GM23338 (cell line): ENCODE data around the gene ALDH3B1. TPM values are rescaled to one million over a fixed set of nuclear protein-coding genes. Genes with fewer than 3 reads are reported as not detected.

Experiments
- ATAC-seq: fragments of 200-7000 bp; cut with Tn5 transposase; 3 replicates; pipeline ENCODE4 v1.9.1; 2020
- DNase-seq: peaks from one replicate; pipeline ENCODE4 v3.0.0-alpha.2; 2015; ENCODE audit warnings: low spot score
- H2AFZ ChIP-seq: fragments of 200-600 bp; sonication (generic); 2 replicates; pipeline ENCODE4 v1.8.0; 2016; ENCODE audit warnings: antibody characterized with exemption, mild to moderate bottlenecking, moderate library complexity
- H3F3A ChIP-seq: fragments of 200-600 bp; sonication (generic); replicated peaks from 2 replicates; pipeline ENCODE4 v1.8.0; 2017; ENCODE audit warnings: antibody characterized with exemption, mixed run types, low read depth
- H3K27ac ChIP-seq: fragments of 200-600 bp; sonication (generic); 2 replicates; pipeline ENCODE4 v1.6.1; 2016; ENCODE audit warnings: low read depth
- H3K27me3 ChIP-seq: fragments of 200-600 bp; sonication (generic); 2 replicates; pipeline ENCODE4 v1.8.0; 2016; ENCODE audit warnings: mild to moderate bottlenecking, mixed run types, moderate library complexity; ENCODE audit not compliant: insufficient read depth
- H3K36me3 ChIP-seq: fragments of 200-600 bp; sonication (generic); 2 replicates; pipeline ENCODE4 v1.8.0; 2016; ENCODE audit warnings: mild to moderate bottlenecking; ENCODE audit not compliant: insufficient read depth
- H3K4me1 ChIP-seq: fragments of 200-600 bp; sonication (generic); 2 replicates; pipeline ENCODE4 v1.8.0; 2016; ENCODE audit warnings: mild to moderate bottlenecking, moderate library complexity; ENCODE audit not compliant: insufficient read depth
- H3K4me2 ChIP-seq: fragments of 200-600 bp; sonication (generic); 2 replicates; pipeline ENCODE4 v1.7.1; 2017; ENCODE audit warnings: mixed run types
- H3K4me3 ChIP-seq: fragments of 200-600 bp; sonication (generic); 2 replicates; pipeline ENCODE4 v1.6.1; 2016; ENCODE audit warnings: mixed run types
- H3K79me2 ChIP-seq: fragments of 200-600 bp; sonication (generic); replicated peaks from 2 replicates; pipeline ENCODE4 v1.8.0; 2017; ENCODE audit warnings: mild to moderate bottlenecking; ENCODE audit not compliant: insufficient read depth
- H3K9me2 ChIP-seq: fragments of 200-600 bp; sonication (generic); 2 replicates; pipeline ENCODE4 v1.8.0; 2017; ENCODE audit not compliant: insufficient read depth
- H4K20me1 ChIP-seq: fragments of 200-600 bp; sonication (generic); replicated peaks from 2 replicates; pipeline ENCODE4 v1.8.0; 2017; ENCODE audit warnings: mild to moderate bottlenecking; ENCODE audit not compliant: insufficient read depth
- H3K27ac Mint-ChIP-seq: 2 replicates; pipeline ENCODE4 v1.8.0; 2020; ENCODE audit warnings: inconsistent platforms, mild to moderate bottlenecking, moderate library complexity, mixed read lengths
- H3K27me3 Mint-ChIP-seq: 3 replicates; pipeline ENCODE4 v1.8.0; 2022; ENCODE audit warnings: low read depth, mild to moderate bottlenecking, moderate library complexity, mixed read lengths, inconsistent platforms; ENCODE audit not compliant: insufficient read depth, poor library complexity
- H3K36me3 Mint-ChIP-seq: 3 replicates; pipeline ENCODE4 v1.8.0; 2021; ENCODE audit warnings: low read depth, mild to moderate bottlenecking, inconsistent platforms, moderate library complexity, mixed read lengths
- H3K4me1 Mint-ChIP-seq: 3 replicates; pipeline ENCODE4 v1.8.0; 2020; ENCODE audit warnings: mild to moderate bottlenecking, inconsistent platforms, mixed read lengths
- H3K4me3 Mint-ChIP-seq: 3 replicates; pipeline ENCODE4 v1.8.0; 2021; ENCODE audit warnings: moderate library complexity, mild to moderate bottlenecking, inconsistent platforms, mixed read lengths
- H3K9me3 Mint-ChIP-seq: 3 replicates; pipeline ENCODE4 v1.8.0; 2020; ENCODE audit warnings: moderate library complexity, mild to moderate bottlenecking, inconsistent platforms, mixed read lengths
- CREB1 ChIP-seq: fragments of 250-450 bp; sonication (Bioruptor Pico); IDR thresholded peaks from 2 replicates; pipeline ENCODE4 v1.5.0; 2020; ENCODE audit warnings: low read depth, mild to moderate bottlenecking, moderate library complexity
- CTCF ChIP-seq, 2 experiments: fragments of 200-600 bp in 1 of 2; sonication (generic) in 1 of 2; conservative IDR thresholded peaks; 2 replicates each; pipeline versions ENCODE4 v1.5.1 to v1.6.1; 2016 to 2017; ENCODE audit warnings: antibody characterized with exemption in 2 of 2, low read depth in 2 of 2, mild to moderate bottlenecking in 2 of 2, moderate library complexity in 1 of 2
- STAT1 ChIP-seq: IDR thresholded peaks from one replicate; pipeline ENCODE4 v1.6.1; 2016; ENCODE audit warnings: antibody characterized with exemption; ENCODE audit not compliant: unreplicated experiment
- ZNF331 ChIP-seq: fragments of 250-450 bp; sonication (Bioruptor Pico); IDR thresholded peaks from 2 replicates; pipeline ENCODE4 v1.5.0; 2020; ENCODE audit warnings: low read depth, mild to moderate bottlenecking, moderate library complexity
- polyA plus RNA-seq: library from polyadenylated mRNA; unstranded; fragments of >200 nt; fragmentation: Nextera tagmentation; extraction: Ambion mirVana; gene quantifications from 2 replicates; pipeline ENCODE4 v1.2.1, GENCODE V29; 2016
- total RNA-seq: library from RNA; depleted of rRNA; stranded (reverse); fragments of >200 nt; shearing (Covaris generic); gene quantifications from 2 replicates; pipeline ENCODE4 v1.2.3, GENCODE V29; 2014
- TF ChIP-seq, protein P1 (sequence below): IDR thresholded peaks from one replicate; pipeline ENCODE4 v1.6.1; 2018; ENCODE audit warnings: antibody characterized with exemption; ENCODE audit not compliant: unreplicated experiment
- TF ChIP-seq, protein P2 (sequence below): fragments of 250-450 bp; sonication (Bioruptor Pico); IDR thresholded peaks from 2 replicates; pipeline ENCODE4 v1.5.0; 2020; ENCODE audit warnings: mild to moderate bottlenecking, moderate library complexity

The ALDH3B1 gene
- total and polyA plus RNA-seq, 2 experiments from 2014 or later = 0.52 TPM; not detected in 1

GRCh38 chr11:68035266-68035876 is 25.2 kb downstream of the ALDH3B1 start (continued):
- TF ChIP-seq, protein P1, sequence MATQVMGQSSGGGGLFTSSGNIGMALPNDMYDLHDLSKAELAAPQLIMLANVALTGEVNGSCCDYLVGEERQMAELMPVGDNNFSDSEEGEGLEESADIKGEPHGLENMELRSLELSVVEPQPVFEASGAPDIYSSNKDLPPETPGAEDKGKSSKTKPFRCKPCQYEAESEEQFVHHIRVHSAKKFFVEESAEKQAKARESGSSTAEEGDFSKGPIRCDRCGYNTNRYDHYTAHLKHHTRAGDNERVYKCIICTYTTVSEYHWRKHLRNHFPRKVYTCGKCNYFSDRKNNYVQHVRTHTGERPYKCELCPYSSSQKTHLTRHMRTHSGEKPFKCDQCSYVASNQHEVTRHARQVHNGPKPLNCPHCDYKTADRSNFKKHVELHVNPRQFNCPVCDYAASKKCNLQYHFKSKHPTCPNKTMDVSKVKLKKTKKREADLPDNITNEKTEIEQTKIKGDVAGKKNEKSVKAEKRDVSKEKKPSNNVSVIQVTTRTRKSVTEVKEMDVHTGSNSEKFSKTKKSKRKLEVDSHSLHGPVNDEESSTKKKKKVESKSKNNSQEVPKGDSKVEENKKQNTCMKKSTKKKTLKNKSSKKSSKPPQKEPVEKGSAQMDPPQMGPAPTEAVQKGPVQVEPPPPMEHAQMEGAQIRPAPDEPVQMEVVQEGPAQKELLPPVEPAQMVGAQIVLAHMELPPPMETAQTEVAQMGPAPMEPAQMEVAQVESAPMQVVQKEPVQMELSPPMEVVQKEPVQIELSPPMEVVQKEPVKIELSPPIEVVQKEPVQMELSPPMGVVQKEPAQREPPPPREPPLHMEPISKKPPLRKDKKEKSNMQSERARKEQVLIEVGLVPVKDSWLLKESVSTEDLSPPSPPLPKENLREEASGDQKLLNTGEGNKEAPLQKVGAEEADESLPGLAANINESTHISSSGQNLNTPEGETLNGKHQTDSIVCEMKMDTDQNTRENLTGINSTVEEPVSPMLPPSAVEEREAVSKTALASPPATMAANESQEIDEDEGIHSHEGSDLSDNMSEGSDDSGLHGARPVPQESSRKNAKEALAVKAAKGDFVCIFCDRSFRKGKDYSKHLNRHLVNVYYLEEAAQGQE = no peak
- TF ChIP-seq ZNF331 (CRISPR knock-in tag) = no peak

DNA sequence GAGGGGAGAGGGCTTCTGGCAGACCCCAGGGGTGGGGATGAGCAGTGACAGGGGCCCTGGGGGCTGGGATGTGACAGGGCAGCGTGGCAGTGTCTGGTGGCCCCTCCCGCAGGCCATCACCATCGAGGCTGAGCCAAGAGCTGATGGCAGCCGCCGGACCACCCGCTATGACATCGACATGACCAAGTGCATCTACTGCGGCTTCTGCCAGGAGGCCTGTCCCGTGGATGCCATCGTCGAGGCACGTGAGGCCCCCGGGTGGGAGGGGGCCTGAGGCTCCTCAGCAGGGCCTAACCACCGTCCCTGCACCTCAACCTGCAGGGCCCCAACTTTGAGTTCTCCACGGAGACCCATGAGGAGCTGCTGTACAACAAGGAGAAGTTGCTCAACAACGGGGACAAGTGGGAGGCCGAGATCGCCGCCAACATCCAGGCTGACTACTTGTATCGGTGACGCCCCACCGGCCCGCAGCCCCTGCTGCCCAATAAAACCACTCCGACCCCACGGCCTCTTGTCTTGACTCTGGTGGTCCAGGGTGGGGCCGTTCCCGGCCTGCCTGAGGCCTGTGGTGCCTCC is 26.1 kb downstream of the ALDH3B1 start:
- ATAC-seq = no peak
- Histone ChIP-seq H3F3A (peaks cover 10% of the 10 kb centered on the region; the same call in 1 of the 2 replicates), H3K4me2 (no peak overlapping the region), H2AFZ (no peak overlapping the region), H3K79me2 (peaks cover 8% of the 10 kb centered on the region), H3K9me2 (no peaks in the 10 kb centered on the region), H4K20me1 (no peaks in the 10 kb centered on the region), H3K27ac (0 out of 2 replicates have a peak overlapping the region, but pooled peaks have one; percentile 32), H3K4me3 (no peak overlapping the region), H3K36me3 (peaks cover 6% of the 10 kb centered on the region; the same call in 1 of the 2 replicates), H3K4me1 (peaks cover 21% of the 10 kb centered on the region), H3K27me3 (no peaks in the 10 kb centered on the region)
- peaks cover 14% of the 10 kb centered on the region for H3K27me3 Mint-ChIP-seq
- peaks cover 15% of the 10 kb centered on the region for H3K36me3 Mint-ChIP-seq
- no peak overlapping the region for H3K27ac Mint-ChIP-seq
- peaks cover 11% of the 10 kb centered on the region for H3K4me1 Mint-ChIP-seq
- no peak overlapping the region for H3K4me3 Mint-ChIP-seq
- TF ChIP-seq CREB1 (CRISPR knock-in tag) = no peak
- no peak for TF ChIP-seq STAT1
- no peak for TF ChIP-seq ZNF331 (CRISPR knock-in tag)
- TF ChIP-seq, protein P2, sequence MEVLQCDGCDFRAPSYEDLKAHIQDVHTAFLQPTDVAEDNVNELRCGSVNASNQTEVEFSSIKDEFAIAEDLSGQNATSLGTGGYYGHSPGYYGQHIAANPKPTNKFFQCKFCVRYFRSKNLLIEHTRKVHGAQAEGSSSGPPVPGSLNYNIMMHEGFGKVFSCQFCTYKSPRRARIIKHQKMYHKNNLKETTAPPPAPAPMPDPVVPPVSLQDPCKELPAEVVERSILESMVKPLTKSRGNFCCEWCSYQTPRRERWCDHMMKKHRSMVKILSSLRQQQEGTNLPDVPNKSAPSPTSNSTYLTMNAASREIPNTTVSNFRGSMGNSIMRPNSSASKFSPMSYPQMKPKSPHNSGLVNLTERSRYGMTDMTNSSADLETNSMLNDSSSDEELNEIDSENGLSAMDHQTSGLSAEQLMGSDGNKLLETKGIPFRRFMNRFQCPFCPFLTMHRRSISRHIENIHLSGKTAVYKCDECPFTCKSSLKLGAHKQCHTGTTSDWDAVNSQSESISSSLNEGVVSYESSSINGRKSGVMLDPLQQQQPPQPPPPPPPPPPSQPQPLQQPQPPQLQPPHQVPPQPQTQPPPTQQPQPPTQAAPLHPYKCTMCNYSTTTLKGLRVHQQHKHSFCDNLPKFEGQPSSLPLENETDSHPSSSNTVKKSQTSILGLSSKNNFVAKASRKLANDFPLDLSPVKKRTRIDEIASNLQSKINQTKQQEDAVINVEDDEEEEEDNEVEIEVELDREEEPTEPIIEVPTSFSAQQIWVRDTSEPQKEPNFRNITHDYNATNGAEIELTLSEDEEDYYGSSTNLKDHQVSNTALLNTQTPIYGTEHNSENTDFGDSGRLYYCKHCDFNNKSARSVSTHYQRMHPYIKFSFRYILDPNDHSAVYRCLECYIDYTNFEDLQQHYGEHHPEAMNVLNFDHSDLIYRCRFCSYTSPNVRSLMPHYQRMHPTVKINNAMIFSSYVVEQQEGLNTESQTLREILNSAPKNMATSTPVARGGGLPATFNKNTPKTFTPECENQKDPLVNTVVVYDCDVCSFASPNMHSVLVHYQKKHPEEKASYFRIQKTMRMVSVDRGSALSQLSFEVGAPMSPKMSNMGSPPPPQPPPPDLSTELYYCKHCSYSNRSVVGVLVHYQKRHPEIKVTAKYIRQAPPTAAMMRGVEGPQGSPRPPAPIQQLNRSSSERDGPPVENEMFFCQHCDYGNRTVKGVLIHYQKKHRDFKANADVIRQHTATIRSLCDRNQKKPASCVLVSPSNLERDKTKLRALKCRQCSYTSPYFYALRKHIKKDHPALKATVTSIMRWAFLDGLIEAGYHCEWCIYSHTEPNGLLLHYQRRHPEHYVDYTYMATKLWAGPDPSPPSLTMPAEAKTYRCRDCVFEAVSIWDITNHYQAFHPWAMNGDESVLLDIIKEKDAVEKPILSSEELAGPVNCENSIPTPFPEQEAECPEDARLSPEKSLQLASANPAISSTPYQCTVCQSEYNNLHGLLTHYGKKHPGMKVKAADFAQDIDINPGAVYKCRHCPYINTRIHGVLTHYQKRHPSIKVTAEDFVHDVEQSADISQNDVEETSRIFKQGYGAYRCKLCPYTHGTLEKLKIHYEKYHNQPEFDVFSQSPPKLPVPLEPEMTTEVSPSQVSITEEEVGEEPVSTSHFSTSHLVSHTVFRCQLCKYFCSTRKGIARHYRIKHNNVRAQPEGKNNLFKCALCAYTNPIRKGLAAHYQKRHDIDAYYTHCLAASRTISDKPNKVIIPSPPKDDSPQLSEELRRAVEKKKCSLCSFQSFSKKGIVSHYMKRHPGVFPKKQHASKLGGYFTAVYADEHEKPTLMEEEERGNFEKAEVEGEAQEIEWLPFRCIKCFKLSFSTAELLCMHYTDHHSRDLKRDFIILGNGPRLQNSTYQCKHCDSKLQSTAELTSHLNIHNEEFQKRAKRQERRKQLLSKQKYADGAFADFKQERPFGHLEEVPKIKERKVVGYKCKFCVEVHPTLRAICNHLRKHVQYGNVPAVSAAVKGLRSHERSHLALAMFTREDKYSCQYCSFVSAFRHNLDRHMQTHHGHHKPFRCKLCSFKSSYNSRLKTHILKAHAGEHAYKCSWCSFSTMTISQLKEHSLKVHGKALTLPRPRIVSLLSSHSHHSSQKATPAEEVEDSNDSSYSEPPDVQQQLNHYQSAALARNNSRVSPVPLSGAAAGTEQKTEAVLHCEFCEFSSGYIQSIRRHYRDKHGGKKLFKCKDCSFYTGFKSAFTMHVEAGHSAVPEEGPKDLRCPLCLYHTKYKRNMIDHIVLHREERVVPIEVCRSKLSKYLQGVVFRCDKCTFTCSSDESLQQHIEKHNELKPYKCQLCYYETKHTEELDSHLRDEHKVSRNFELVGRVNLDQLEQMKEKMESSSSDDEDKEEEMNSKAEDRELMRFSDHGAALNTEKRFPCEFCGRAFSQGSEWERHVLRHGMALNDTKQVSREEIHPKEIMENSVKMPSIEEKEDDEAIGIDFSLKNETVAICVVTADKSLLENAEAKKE (CRISPR knock-in tag) = no peak
- no peak for TF ChIP-seq CTCF (conservative IDR thresholded peaks at IDR 0.05; ENCODE audit: low read depth in 2 of 2)
- no peak for DNase-seq
- H3K9me3 Mint-ChIP-seq = no peaks in the 10 kb centered on the region
